GDM1 (cell line): ENCODE data around the gene ATG12.
"Not testable (repeated sequence)": the region's sequence is repeated elsewhere in the genome, so short reads cannot be mapped to it uniquely, and the experiment has no call there.

Experiments used
- DNase-seq: peaks from one replicate; lab custom pipeline; 2025; lab: John Stamatoyannopoulos, UW

Gene ATG12

DNA sequence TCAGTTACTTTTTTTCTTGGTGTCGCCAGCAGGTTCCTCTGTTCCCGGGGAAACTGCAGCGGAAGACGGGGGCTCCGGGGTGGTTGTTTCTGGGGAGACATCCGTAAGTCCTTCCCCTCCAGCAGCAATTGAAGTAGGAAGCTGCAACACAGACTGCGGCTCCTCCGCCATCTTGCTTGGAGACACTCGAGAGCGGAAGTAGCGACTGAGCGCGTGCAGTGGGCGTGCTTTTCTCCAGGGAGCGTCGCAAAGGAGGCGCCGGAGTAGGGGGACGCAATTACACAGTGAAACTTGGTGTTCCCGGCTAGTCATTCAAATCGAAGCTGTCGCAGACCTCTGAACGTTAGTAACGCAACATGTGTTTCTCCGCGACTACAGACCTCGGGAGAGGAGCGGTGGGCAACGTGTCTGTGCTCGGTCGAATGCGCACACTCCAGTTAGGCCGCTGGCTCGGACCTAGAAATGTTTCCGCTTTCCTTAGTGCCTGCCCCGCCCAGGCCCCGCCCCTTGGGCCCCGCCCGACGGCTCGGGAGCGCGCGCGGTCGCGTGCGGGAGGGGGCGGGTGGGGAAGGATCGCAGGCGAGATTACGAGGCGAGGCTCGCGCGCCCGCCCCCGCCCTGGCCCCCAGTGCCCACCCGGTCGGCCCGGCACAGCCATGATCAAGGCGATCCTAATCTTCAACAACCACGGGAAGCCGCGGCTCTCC is at the start of gene ATG12, which contains the start of gene AP3S1:
Gene ATG12 (minus strand): TSS at position 184 of the 707 bp plus-strand sequence. CDS start 13 bp downstream, at position 171.
Gene AP3S1 (plus strand): TSS at position 554 of the 707 bp plus-strand sequence. CDS start 103 bp downstream, at position 657.
- DNase-seq = peak; percentile 88

DNA sequence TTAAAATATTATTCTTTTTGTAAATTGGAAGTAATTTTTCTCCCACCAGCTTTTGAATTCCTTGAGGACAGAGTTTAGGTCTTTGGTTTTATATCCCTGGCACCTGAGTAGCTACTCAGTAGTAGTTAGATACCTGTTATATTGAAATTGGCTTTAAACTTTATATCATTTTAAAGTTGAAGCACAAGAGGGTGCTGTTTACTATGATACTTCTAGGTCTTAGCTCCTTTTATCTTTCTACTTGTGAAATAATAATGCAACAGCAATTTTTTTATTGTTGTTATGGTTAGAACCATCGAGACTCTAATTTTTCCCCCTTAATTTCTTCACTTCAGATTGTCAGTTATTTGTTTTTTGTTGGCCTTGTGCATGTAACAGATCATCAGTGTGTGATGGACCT is 46.7 kb upstream of the ATG12 start:
- DNase-seq = no peak

DNA sequence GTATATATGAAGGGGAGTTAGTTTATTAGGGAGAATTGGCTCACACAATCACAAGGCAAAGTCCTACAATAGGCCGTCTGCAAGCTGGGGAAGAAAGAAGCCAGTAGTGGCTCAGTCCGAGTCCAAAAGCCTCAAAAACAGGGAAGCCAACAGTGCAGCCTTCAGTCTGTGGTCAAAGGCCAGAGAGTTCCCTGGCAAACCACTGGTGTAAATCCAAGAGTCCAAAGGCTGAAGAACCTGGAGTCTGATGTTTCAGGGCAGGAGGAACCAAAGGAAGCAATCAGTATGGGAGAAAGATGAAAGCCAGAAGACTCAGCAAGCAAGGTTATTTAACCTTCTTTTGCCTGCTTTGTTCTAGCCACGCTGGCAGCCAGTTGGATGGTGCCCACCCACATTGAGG is 43.8 kb upstream of the ATG12 start:
- DNase-seq = not testable (repeated sequence)

DNA sequence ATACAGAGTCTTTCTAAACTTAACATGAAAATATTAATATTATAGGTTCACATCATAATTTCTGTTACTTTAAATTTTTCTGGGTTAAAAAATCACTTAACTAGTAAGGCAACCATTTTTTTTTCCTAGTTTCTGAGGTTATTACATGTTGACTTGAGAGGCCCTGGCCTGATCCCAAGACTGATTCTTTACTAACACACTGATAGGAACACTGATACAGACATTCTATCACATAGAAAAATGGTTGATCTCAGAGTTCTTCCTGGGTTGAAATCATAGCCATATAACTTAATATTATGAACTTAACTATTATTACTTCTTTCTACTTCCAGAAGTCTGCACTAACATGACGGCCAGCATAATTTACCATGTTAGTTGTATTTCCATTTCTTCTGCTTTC is 43.3 kb upstream of the ATG12 start:
- no peak for DNase-seq

DNA sequence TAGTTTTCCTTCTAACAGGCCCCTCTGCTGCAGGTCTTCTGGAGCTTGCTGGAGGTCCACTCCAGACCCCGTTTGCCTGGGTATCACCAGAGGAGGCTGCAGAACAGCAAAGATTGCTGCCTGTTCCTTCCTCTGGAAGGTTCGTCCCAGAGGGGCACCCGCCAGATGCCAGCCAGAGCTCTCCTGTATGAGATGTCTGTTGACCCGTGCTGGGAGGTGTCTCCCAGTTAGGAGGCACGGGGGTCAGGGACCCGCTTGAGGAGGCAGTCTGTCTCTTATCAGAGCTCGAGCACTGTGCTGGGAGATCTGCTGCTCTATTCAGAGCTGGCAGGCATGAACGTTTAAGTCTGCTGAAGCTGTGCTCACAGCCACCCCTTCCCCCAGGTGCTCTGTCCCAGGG is 41.1 kb upstream of the ATG12 start:
- DNase-seq = not testable (repeated sequence)

DNA sequence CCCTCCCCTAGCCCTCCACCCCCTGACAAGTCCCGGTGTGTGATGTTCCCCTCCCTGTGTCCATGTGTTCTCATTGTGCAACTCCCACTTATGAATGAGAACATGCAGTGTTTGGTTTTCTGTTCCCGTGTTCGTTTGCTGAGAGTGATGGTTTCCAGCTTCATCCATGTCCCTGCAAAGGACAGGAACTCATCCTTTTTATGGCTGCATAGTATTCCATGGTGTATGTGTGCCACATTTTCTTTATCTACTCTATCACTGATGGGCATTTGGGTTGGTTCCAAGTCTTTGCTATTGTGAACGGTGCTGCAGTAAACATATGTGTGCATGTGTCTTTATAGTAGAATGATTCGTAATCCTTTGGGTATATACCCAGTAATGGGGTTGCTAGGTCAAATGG is 36.0 kb upstream of the ATG12 start:
- not testable (repeated sequence) for DNase-seq

DNA sequence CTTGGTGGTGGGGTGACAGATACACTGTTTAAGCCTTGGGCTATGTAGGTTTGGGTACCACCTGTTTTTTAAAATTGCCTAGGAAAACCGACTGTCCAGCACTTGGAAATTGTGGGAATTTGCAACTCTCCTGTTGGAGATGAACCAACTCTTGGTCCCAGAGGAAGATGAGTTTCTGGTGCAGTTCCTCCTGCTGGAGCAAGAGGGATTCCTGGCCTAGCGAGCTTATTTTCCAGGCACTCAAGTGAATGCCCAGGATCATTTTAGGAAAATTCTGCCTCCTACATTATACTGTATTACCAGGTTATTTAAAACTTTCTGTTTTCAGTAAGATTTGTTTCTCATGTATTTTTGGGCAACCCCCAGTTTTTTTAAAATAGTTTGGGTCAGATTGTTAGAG is 34.1 kb upstream of the ATG12 start:
- no peak for DNase-seq

DNA sequence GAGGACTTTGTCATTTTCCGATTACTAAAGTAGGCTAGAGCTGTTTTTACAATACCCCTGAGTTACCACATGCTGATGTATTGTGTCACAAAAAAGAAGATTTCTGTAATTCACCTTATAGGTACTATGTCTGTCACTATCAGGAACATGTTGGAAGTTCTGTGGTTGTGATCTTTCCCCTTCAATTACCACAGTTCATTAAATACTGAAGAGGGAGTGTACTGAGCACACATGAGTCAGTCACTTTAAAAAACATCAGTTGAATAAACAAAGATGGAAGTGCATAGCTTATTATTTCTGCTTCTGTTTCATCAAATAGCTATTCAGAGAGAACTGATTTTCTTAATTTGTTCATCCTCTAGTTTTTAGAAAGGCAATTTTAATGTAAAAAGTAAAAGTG is 32.0 kb upstream of the ATG12 start:
- no peak for DNase-seq

DNA sequence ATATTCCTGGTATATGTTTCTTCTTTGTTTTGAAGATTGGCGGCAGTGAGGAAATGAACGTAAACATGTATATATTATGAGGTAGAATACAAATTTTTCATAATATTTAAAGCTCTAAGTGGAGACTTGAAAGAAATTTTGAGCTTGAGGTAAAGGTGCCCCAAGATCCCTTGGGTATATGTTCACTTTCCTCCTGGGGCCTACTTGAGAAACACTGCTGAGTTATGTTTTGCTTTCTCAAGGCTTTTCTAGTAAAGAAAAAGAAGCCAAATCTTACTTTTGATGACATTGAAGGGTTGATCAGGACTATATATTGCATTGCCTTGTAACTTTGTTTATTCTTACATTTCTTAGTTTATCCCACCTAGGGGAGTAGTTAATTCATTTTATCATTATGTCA is 31.1 kb upstream of the ATG12 start:
- no peak for DNase-seq

DNA sequence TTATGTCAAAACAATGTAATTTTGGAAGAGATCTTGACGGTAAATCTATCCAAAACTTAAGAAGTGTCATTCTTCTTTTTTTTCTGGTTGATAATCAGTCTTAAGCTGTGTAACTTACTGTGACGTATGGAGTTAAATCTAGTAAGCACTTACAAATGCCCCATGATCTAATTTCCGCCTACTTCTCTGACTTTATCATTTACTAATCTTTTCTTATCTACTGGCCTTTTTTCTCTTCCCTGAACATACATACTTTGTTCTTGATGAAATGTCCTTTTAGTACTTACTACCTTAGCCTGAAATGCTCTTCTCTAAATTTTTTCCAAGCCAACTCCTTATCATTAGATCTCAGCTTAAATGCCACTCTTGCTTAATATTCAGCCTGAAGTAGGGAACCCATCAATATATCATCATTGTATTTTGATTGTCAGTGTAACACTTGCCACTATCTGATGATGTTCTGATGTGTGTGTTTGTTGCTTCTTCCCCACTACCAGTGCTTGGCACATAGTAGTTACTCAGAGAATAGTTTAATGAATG is 28.0 kb upstream of the ATG12 start:
- no peak for DNase-seq

DNA sequence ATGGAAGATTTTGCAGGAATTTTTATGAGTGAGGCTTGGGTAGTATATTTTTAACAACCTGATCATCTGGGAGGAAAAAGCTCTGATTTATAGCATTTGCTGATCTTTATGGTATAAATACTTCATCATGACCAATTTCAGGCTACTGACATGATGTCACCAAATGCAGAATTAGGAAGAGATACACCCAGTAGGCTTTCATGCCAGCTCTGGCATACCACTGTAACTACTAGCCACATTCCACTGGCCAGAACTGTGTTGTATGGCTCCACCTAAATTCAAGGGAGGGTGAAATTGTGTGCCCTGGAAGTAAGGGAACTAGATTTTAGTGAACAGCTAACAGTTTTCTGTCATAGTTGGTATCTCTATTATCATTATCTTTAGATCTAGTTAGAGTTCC is 18.0 kb upstream of the ATG12 start:
- no peak for DNase-seq

DNA sequence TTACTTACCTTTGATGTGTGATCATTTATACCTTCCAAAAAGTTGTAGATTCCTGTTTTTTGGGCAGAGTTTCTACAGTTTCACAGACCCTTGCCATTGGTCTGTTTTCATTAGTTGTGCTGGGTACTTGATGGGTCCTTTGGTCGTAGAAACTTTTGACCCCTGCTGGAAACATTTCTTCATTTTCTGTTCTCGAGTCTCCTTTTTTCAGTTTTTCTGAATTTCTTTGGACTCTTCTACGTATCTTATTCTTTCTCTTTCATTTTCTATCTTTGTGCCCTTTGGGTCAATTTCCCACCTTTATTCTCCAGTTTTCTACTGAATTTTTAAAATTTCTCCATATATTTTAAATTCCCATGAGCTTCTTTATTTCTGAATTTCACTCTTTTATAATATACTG is 17.0 kb upstream of the ATG12 start:
- DNase-seq = no peak

DNA sequence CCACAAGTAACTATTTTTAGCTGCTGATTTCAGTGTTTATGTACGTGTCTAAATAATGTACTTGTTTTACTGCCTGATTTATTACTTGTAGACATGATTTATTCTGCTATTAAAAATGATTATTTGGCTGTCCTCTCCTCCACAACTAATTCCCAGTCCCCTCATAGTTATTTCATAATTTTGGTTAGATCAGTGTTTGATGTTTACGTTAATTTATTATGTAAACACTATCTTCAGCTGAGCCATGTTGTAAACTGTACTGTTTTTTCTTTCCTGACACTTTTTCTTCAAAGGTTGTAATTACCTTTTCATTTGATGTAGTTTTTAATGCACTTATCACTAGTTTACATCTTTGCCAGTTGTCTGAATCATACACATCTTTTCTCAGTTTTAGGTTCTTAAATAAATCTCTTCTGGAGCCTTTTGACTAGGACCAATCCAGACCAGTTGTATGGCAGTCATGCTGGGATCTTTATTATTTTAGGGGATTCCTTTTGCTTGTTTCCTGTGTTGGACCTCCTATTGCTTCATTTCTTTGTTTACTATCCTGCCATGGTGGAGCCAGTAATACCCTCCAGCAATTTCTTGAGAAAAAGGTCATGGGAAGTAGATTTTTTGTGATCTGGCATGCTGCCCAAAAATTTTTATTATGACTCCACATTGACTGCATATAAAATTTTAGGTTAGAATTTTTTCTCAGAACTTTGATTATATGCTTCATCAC is 16.4 kb upstream of the ATG12 start:
- DNase-seq = no peak

DNA sequence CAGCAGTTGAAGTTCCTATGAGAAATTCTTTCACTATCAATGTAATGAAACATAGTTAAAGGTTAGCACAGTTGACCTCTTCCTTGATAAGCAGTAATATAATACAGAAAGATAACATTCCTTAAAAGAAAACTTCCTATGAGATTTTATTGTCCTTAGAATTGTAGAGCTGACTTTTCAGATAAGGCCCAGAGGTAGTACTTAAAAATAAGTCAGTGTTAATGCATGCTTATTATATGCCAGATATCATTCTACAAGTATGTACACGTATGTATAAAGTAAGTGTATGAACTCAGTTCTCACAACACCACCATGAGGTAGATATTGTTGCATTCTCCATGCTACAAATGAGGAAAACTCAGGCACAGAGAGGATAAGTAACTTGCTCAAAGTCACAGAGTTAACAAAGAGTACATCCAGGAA is 15.7 kb upstream of the ATG12 start:
- no peak for DNase-seq

DNA sequence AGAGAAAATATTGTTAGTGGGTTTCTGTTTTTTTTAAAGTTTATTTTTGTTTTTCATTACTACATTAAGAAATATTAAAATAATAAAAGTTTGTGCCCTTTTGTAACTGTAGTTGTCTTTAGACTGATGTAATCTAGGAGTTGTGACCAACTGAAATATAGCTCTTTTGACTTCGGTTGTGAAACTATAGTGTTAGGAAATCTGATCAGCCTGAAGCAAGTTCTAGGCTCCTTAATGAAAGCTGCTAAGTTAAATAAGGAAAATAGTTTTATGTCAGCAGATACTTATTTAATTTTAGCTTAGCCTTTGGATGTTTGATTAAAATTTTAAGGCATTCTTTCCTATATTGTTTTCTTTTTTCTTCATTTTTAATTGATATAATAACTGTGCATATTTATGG is 14.6 kb upstream of the ATG12 start:
- DNase-seq = no peak

DNA sequence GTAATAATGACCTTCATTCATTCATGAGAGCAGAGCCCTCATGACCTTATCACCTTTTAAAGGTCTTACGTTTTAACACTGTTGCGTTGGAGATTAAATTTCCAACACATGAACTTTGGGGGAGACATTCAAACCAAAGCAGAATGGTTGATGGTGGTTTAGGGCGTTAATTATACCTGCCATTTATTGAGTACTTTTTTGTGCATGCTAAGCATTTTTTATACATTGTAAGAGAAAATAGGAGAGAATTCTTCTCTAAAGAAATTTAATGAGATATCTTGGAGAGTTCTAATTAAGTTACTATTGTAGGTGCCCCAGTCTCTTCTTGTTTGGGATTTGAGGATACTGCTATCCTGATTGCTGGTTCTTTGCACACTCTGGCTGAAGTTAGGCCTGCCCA is 12.8 kb upstream of the ATG12 start:
- no peak for DNase-seq

DNA sequence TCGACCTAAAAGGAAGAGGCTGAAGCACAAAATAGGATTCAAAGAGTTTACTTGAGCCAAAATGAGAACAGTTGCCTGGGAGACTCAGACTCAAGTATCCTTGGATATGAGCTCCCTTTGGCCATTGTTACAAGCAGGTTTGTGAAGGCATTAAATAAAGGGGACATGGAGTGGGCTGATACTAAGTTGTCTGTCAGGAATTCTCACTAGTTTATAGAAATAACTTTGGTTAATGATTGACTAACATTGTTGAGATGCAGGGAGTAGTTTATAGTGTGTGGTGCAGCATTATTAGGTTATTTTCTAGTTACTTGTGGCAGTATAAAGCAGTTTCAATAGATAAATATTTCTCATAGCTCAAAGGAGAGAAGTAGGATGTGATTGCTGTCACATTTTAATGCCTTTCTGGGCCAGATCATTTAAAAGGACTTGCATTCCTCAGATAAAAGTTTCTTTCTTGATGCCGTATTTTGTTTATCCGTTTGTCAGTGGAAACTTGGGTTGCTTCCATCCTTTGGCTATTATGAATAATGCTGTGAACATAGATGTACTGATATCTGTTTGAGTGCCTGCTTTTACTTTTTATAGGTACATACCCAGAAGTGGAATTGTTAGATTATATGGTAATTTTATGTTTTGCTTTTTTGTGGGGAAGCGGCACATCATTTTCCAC is 9.5 kb upstream of the ATG12 start:
- DNase-seq = no peak

DNA sequence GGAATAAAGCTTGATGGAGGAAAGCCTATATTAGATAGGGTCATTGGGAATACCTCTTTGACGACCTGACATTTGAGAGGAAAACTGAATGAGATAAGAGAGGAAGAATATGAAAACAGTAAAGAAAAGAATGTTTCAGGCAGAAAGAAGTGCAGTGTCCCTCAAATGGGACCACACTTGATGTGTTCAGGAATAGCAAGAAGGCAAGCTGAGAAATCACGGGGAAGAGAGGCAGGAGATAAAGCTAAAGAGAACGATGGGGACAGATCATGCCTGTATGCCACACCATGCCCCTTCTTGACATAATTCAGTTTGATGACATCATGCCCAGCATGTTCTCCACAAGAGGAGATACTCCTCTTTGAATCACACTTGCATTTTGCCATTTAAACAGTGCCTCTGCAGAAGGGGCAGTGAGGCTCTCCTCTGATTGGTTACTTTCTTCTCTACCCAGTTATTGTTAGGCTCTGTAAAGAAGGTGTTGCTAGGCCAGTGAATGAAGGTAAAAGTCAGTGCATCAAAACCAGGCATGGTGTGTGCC is 8.0 kb upstream of the ATG12 start:
- DNase-seq = no peak

DNA sequence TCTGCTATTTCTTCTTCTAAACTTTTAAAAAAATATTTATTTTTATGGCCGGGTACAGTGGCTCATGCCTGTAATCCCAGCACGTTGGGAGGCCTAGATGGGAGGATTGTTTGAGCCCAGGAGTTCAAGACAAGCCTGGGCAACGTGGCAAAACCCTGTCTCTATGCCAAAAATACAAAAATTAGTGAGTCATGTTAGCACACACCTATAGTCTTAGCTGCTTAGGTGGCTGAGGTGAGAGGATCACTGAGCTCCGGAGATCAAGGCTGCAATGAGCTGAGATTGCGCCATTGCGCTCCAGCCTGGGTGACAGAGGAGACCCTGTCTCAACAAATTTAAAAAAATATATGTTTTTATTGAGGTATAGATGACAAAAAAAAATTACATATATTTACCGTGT is 5.9 kb upstream of the ATG12 start:
- no peak for DNase-seq

DNA sequence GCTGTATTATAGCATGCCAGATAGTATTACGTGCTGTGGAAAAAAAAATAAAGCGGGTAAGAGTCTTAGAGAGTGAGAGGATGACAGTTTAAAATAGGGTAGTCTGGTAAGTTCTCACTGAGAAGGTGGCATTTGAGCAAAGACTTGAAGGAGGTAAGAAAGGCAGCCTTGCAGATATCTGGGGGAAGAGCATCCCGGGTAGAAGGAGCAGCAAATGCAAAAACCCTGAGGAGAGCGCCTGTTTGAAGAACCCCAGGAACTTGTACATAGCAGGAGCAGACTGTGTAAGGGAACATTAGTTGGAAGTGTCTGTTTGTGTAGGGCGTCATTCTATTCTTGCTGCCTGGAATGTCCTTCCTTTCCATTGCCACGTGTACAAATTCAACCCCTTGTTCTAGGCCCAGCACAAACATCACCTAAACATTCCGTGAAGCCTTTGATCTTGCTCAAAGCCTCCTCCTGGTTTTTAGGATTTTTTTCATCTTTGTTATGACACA is 3.0 kb upstream of the ATG12 start:
- no peak for DNase-seq

DNA sequence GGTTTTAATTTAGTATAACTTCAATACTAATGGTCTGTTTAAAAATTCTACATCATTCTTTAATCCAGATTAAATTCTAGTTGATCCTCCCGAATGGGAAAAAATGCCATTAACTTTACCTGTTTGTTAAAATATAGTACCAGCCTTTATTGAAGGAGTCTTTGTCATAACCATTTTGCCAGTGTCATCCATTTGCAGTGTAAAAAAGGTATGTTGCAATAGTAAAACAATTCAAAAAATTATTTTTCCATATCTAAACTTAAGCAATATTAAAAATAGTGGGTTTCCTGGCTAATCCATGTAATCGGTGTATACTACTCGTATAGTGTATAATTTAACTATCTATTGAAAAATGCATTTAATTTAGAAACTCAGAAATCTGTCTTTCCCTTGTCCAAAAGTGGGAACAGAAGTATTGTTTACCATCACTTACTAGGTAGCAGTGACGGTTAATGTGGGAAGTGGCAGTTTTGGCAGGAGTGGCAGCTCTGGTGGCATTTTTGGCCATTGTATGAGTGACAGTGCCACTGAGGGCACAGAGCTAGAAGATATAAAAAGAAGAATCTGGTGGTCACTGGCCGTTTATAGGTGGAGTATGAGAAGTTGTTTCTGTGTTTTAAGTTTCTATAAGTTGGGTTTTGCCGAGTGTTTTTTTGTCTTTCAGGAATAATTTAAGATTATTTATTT is 2.2 kb upstream of the ATG12 start:
- no peak for DNase-seq

DNA sequence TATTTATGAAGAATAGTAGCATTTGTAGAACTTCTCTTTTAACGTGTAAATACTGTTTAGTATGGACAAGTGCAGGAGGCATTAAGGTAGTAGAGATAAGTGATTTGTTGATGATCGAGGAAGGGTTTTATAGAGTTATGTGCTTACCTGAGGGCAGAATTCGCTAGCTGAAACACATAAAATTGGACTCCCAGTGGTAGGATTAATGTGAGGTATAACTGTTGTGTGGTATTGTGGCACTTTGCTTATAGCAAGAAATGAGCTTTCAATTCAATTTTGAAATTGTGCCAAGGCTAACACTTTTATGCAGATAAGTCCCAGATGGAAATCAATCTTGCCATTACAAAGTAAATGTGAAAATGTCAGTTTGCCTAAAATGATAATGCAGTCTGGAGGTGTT is 1.6 kb upstream of the ATG12 start:
- DNase-seq = no peak
